DLD1 (cell line): ENCODE results near the gene RASGEF1B.

ENCODE experiments used
- in situ Hi-C: cut with HindIII; loops from 2 replicates; pipeline ENCODE4 v1.10.0; 2017; ENCODE audit warnings: low sequenced_read_pairs

Gene RASGEF1B

GRCh38 chr4:81432825-81433224 is 38.9 kb downstream of the RASGEF1B start:
- in situ Hi-C loops: no loop called here

DNA sequence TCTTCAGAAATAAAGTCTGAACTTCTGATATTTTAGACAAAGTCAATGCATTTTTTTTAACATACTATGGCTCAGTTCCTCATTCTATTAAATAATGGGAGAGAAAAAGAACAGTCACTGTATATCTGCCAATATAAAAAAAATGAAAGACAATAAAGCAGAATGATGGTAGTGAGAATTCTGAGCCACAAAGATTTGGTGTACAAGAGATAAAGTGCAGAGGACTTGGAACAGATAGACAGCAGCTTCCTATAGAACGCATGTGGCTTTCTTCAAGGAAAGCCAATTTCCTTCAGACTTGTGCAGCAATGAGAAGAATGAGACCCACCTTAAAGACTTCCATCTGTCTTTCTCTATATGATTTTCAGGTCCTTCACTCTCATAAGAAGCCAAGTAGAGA is 39.7 kb downstream of the RASGEF1B start:
- in situ Hi-C loops: no loop called here

- in situ Hi-C loops: no loop called here
Measured at GRCh38 chr4:81429607-81430006, 42.1 kb downstream of the RASGEF1B start.

DNA sequence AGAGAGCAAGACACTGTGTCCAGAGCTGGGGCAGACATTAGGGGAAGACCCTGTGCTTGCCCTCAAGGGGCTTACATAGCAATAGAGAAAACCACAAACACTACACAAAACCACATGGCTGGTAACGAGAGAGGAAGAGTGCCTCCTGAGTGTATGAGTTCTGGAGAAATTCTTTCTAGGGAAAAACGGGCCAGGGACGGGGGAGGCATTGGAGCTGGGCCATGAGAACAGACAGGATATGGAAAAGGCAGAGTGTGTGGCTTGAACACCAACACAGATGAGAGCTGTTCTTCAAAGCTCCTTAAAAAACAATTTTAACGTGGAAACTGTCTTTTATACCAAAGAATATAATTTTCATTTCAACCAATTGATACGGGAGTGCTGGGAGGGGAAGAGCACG is 42.7 kb downstream of the RASGEF1B start:
- in situ Hi-C loops: no loop called here

DNA sequence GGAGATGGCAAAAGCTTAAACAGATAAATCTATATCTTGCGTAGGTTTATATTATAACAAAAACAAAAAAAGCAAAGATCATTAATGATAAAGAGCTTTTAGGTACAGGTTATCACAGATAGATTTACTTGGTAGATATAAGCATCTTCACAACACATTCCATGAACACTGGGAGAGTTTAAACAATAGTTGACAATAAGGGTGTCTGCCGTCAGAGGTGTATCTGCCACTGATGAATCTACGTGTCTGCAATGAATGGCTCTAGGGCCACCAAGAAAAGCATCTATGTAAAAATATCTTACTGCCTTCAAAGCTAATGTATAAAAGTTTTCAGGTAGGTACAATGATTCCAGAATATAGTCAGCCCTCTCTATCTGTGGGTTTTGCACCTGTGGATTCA is 43.7 kb downstream of the RASGEF1B start:
- in situ Hi-C loops: no loop called here

GRCh38 chr4:81427344-81427821 is 44.3 kb downstream of the RASGEF1B start:
- in situ Hi-C loops: no loop called here

DNA sequence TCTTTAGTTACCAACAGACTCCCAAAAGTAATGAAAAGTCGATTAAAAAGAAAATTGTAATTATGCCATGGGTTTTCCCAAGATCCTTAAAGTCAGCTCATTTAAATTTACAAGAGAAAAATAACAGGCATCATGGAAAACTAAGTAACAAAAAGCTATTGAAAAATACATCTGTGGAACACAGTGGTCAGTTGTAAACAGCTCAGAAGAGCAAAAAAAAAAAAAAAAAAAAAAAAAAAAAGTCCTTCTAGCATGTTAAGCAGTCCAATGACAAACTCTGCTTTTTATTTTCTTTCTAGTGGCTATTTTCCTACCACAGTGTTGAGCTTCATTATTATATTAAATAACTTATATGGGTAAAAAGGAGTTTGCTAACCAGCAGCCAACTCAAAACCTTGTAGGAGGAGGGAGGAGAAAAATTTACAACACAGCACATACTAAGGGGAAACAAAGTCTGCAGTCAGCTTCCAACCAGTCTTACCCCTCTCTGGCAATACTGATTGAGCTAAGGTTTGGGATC is 44.9 kb downstream of the RASGEF1B start:
- in situ Hi-C loops: no loop called here

GRCh38 chr4:81424816-81425755 is 46.6 kb downstream of the RASGEF1B start:
- in situ Hi-C loops: loop anchor here (25.0 kb wide), 1 partner anchor 412 kb away; no protein-coding TSS in a partner anchor

DNA sequence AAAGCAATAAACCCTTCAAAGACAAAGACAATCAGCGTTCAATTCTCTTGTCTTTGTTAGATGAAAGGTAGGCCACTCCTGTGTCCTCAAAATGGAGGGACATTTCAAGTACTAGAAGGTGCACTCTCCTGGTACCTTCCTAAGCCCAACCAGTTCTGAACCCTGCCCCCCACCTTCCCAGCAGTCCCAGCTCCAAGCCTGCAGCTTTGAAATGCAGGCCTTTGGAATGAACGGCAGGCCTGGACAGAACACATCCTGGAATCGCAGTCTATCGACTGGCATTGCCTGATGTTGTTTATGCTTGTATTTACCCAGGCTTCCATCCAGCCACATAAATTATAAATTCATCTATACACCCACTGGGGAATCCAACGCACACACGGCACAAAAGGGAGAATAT is 47.4 kb downstream of the RASGEF1B start:
- in situ Hi-C loops: loop anchor here (25.0 kb wide), 1 partner anchor 413 kb away; no protein-coding TSS in a partner anchor

DNA sequence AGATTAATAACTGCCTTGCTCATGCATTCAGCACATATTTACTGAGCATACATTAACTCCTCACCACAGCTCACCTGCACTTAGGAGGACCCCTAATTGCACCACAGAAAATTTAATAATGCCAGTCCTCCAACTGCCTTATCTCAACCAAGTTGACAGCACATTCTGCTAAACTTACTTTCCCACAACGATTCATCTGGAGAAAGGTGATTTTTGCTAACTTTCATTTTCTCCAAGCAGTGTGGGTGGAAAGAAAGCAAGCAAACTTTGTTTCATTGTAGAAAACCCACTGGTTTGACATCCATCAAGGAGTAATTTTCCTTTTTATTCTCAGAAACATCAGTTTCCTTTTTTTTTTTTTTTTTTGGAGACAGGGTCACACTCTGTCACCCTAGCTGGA is 49.1 kb downstream of the RASGEF1B start:
- in situ Hi-C loops: loop anchor here (25.0 kb wide), 1 partner anchor 415 kb away; no protein-coding TSS in a partner anchor

- in situ Hi-C loops: loop anchor here (25.0 kb wide), 1 partner anchor 416 kb away; no protein-coding TSS in a partner anchor
Measured at GRCh38 chr4:81421346-81422218, 50.1 kb downstream of the RASGEF1B start.

GRCh38 chr4:81418572-81418971 is 53.1 kb downstream of the RASGEF1B start:
- in situ Hi-C loops: loop anchor here (25.0 kb wide), 1 partner anchor 419 kb away; no protein-coding TSS in a partner anchor

DNA sequence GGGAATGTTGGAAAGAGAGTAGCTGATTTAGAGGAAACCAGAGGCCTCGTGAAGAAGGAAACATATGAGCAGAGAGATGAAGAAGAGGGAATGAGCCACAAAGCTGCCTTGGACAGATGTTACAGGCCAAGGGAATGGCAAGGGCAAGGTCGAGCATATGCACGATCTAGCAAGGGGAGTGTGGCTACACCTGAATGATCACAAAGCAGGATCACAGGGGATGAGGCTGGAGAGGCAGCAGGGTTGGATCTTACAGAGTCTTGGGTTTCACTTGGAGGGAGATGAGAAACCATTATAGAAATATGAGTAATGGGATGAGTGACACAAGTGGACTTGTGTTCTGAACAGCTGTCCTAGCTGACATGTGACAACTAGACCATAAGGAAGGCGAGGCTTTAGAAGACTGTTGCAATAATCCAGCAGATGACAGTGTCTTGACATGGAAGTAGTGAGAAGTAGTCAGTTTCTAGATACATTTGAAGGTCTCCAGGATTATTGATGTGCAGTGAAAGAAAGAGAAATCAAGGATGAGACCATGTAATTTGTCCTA is 58.7 kb downstream of the RASGEF1B start:
- in situ Hi-C loops: loop anchor here (25.0 kb wide), 1 partner anchor 424 kb away; no protein-coding TSS in a partner anchor

DNA sequence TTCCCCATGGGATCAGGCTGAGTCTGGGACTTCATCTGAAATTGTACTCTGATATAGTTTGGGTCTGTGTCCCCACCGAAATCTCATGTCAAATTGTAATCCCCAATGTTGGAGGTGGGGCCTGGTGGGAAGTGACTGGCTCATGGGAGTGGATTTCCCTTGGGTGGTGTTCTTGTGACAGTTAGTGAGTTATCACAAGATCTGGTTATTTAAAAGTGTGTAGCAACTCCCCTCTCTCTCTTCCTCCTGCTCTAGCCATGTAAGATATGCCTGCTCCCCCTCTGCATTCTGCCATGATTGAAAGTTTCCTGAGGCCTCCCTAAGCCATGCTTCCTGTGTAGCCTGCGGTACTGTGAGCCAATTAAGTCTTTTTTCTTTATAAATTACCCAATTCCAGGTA is 61.0 kb downstream of the RASGEF1B start:
- in situ Hi-C loops: loop anchor here (25.0 kb wide), 1 partner anchor 427 kb away; no protein-coding TSS in a partner anchor

DNA sequence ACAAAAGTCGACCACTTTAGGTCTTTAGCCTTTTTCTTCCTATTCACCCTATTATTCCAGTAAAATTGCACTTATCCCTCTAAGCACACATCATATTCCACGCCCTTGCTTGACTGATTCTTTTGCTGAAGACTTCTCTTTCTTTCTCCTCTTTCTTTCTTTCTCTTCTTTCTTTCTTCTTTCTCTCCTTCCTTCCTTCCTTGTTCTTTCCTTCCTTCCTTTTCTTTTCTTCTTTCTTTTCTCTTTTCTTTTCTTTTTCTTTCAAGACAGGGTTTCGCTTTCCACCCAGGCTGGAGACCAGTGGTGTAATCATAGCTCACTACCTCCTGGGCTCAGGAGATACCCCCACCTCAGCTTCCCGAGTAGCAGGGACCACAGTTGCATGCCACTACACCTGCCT is 61.9 kb downstream of the RASGEF1B start:
- in situ Hi-C loops: loop anchor here (5.0 to 25.0 kb wide), 3 partner anchors 427 to 857 kb away; no protein-coding TSS in a partner anchor

GRCh38 chr4:81408341-81408740 is 63.4 kb downstream of the RASGEF1B start:
- in situ Hi-C loops: loop anchor here (5.0 to 25.0 kb wide), 3 partner anchors 429 to 859 kb away; no protein-coding TSS in a partner anchor

- in situ Hi-C loops: loop anchor here (5.0 to 25.0 kb wide), 3 partner anchors 430 to 860 kb away; no protein-coding TSS in a partner anchor
Measured at GRCh38 chr4:81407726-81408125, 64.0 kb downstream of the RASGEF1B start.

GRCh38 chr4:81406481-81406880 is 65.2 kb downstream of the RASGEF1B start:
- in situ Hi-C loops: loop anchor here (5.0 to 25.0 kb wide), 3 partner anchors 431 to 861 kb away; no protein-coding TSS in a partner anchor

- in situ Hi-C loops: loop anchor here (5.0 to 25.0 kb wide), 3 partner anchors 431 to 861 kb away; no protein-coding TSS in a partner anchor
Measured at GRCh38 chr4:81405900-81406401, 65.8 kb downstream of the RASGEF1B start.

DNA sequence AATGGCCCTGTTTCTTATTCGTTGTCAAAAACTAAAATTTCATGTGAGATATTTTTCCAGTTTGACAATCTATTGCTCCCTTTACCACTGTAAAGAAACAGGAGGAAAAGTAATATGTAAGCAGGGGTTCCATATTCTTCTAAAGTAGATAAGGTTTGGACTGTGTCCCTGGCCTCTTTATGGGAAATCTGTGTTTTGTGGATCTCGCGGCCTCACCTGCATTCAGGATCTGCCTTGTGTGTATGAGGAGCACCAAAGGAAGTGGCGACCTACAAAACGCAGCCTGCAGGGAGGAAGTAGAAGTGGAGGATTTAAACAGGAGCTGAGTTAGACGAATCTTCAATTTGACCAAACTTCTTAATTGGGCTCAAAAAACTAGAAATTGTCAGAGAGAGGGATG is 67.0 kb downstream of the RASGEF1B start:
- in situ Hi-C loops: loop anchor here (5.0 to 25.0 kb wide), 3 partner anchors 433 to 863 kb away; no protein-coding TSS in a partner anchor
